Measurements from ENCODE around the gene ALG6. TPM values are rescaled to one million over a fixed set of nuclear protein-coding genes. Genes with fewer than 3 reads are reported as not detected.

Gene ALG6
- total RNA-seq, 6 donors from 2014 or later: 1.00 to 15.7 (median 9.3) TPM

DNA sequence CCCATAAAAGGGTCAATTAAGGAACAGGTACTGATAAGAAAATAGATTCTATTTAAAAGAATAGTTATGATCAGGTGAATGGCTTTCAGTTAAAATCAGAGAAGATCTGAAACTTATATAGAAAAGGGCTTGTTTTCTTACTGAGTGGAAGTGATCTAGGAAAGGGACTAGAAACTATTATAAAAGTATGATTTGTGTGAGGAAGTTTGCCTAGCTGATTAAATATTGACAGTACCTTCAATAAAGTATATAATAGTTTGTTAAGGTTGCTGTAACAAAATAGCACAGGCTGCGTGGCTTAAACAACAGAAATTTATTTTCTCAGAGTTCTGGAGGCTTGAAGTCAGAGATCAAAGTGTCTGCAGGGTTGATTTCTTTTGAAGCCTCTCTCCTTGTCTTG lies 5.4 kb upstream of the ALG6 start:
- 68 to 87% methylated on average over 1 of the region's 1 CpG for WGBS, 2 donors
- TF ChIP-seq POLR2A (IDR thresholded peaks at IDR 0.05) (no peak), CTCF (IDR thresholded peaks at IDR 0.05) (no peak), EP300 (IDR thresholded peaks at IDR 0.05) (no peak), POLR2AphosphoS5 (IDR thresholded peaks at IDR 0.05) (no peak)
- no peak for ATAC-seq (ENCODE audit: low FRiP score in 2 of 2)

GRCh38 chr1:63362578-63362977 lies 4.8 kb upstream of the ALG6 start:
- Histone ChIP-seq H3K9me3 (no peaks in the 10 kb centered on the region), H3K4me1 (peaks cover 3 to 6% (median 4%) of the 10 kb centered on the region in 4 donors), H3K27ac (no peak overlapping the region), H3K27me3 (no peaks in the 10 kb centered on the region), H3K36me3 (no peaks in the 10 kb centered on the region), H3K4me3 (no peak overlapping the region)
- no peak for ATAC-seq (ENCODE audit: low FRiP score in 2 of 2)
- 96 to 100% methylated on average over 1 of the region's 1 CpG for WGBS, 2 donors
- no peak for DNase-seq
- no peak for TF ChIP-seq CTCF (IDR thresholded peaks at IDR 0.05)
- TF ChIP-seq POLR2A (IDR thresholded peaks at IDR 0.05): no peak
- no peak for TF ChIP-seq EP300 (IDR thresholded peaks at IDR 0.05)
- no peak for TF ChIP-seq POLR2AphosphoS5 (IDR thresholded peaks at IDR 0.05)

More for the DNA sequence above, 5.4 kb upstream of the ALG6 start:
- Histone ChIP-seq H3K27ac (no peak overlapping the region), H3K9me3 (no peaks in the 10 kb centered on the region), H3K36me3 (no peaks in the 10 kb centered on the region), H3K27me3 (no peaks in the 10 kb centered on the region), H3K4me3 (no peak overlapping the region), H3K4me1 (peaks cover 2 to 4% (median 3%) of the 10 kb centered on the region in 4 donors)
- no peak for DNase-seq

GRCh38 chr1:63363014-63363413 lies 4.4 kb upstream of the ALG6 start:
- H3K9me3 ChIP-seq: no peaks in the 10 kb centered on the region
- WGBS, 2 donors: 84 to 97% methylated on average over 5 of the region's 5 CpGs
- DNase-seq (no peak), ATAC-seq (ENCODE audit: low FRiP score in 2 of 2) (no peak)
- no peak overlapping the region for H3K27ac ChIP-seq
- no peak for TF ChIP-seq CTCF (IDR thresholded peaks at IDR 0.05)
- TF ChIP-seq POLR2AphosphoS5 (IDR thresholded peaks at IDR 0.05): no peak
- no peak for TF ChIP-seq EP300 (IDR thresholded peaks at IDR 0.05)
- TF ChIP-seq POLR2A (IDR thresholded peaks at IDR 0.05): no peak
- no peak overlapping the region for H3K4me3 ChIP-seq
- no peaks in the 10 kb centered on the region for H3K36me3 ChIP-seq
- peaks cover 3 to 7% (median 5%) of the 10 kb centered on the region in 4 donors for H3K4me1 ChIP-seq
- no peaks in the 10 kb centered on the region for H3K27me3 ChIP-seq

DNA sequence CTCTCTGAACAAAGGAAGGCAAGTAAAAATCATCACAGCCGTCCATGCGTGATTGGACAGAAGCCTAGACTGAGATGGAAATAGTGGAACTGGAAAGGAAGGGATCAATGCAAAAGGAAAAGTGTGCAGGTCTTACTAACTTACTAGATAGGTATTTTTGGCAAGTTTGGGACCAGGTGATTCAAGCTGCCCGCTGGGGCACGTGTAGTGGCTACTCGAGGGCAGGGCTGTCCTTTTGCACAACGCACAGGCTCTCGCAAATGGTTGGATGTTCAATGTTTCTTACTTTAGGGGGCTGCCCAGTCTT lies 566 bp upstream of the ALG6 start:
- WGBS, 2 donors: 79 to 81% methylated on average over 7 of the region's 7 CpGs
- no peak for ATAC-seq (ENCODE audit: low FRiP score in 2 of 2)
- peaks cover 9 to 13% (median 11%) of the 10 kb centered on the region in 4 donors for H3K4me1 ChIP-seq
- H3K27me3 ChIP-seq: no peaks in the 10 kb centered on the region
- H3K27ac ChIP-seq: peak overlapping the region; percentile 76 to 92 (median 84)
- no peaks in the 10 kb centered on the region for H3K9me3 ChIP-seq
- peak overlapping the region; percentile 46 to 90 (median 80) for H3K4me3 ChIP-seq
- TF ChIP-seq POLR2AphosphoS5 (IDR thresholded peaks at IDR 0.05): no peak
- TF ChIP-seq CTCF (IDR thresholded peaks at IDR 0.05): no peak
- TF ChIP-seq EP300 (IDR thresholded peaks at IDR 0.05): no peak
- no peak for TF ChIP-seq POLR2A (IDR thresholded peaks at IDR 0.05)
- DNase-seq: no peak
- H3K36me3 ChIP-seq: peaks cover 0 to 9% (median 8%) of the 10 kb centered on the region in 4 donors

GRCh38 chr1:63368131-63368530 lies 704 bp downstream of the ALG6 start:
- no peak for DNase-seq
- 4 to 8% methylated on average over 10 of the region's 10 CpGs for WGBS, 2 donors
- TF ChIP-seq CTCF (IDR thresholded peaks at IDR 0.05) (no peak), POLR2A (IDR thresholded peaks at IDR 0.05) (no peak), EP300 (IDR thresholded peaks at IDR 0.05) (no peak), POLR2AphosphoS5 (IDR thresholded peaks at IDR 0.05) (no peak)
- Histone ChIP-seq H3K27me3 (no peaks in the 10 kb centered on the region), H3K36me3 (peaks cover 0 to 19% (median 10%) of the 10 kb centered on the region in 4 donors), H3K27ac (peak overlapping the region; percentile 76 to 92 (median 84)), H3K4me3 (peak overlapping the region; percentile 37 to 90 (median 80)), H3K9me3 (no peaks in the 10 kb centered on the region), H3K4me1 (peaks cover 9 to 13% (median 11%) of the 10 kb centered on the region in 4 donors)
- peak in 1 of 2 donors; percentile 13 for ATAC-seq (ENCODE audit: low FRiP score in 2 of 2)
